ENCODE measurements around the gene PTPRD.

Gene PTPRD

GRCh38 chr9:9631284-9631683 lies 981.5 kb downstream of the PTPRD start:
- no peak overlapping the region for H3K4me3 ChIP-seq (ENCODE audit: low read depth, low read length)
- TF ChIP-seq CTCF (IDR thresholded peaks at IDR 0.05; ENCODE audit: low read depth, low read length) = no peak

GRCh38 chr9:9625248-9625647 lies 987.6 kb downstream of the PTPRD start:
- no peak for TF ChIP-seq CTCF (IDR thresholded peaks at IDR 0.05; ENCODE audit: low read depth, low read length)
- no peak overlapping the region for H3K4me3 ChIP-seq (ENCODE audit: low read depth, low read length)

GRCh38 chr9:9623506-9623905 lies 989.3 kb downstream of the PTPRD start:
- no peak for TF ChIP-seq CTCF (IDR thresholded peaks at IDR 0.05; ENCODE audit: low read depth, low read length)
- no peak overlapping the region for H3K4me3 ChIP-seq (ENCODE audit: low read depth, low read length)

- no peak for TF ChIP-seq CTCF (IDR thresholded peaks at IDR 0.05; ENCODE audit: low read depth, low read length)
- H3K4me3 ChIP-seq (ENCODE audit: low read depth, low read length) = no peak overlapping the region
Measured at GRCh38 chr9:9621355-9621940, 991.4 kb downstream of the PTPRD start.

- no peak for TF ChIP-seq CTCF (IDR thresholded peaks at IDR 0.05; ENCODE audit: low read depth, low read length)
- H3K4me3 ChIP-seq (ENCODE audit: low read depth, low read length) = no peak overlapping the region
Measured at GRCh38 chr9:9620736-9621135, 992.1 kb downstream of the PTPRD start.

GRCh38 chr9:9615086-9615485 lies 997.7 kb downstream of the PTPRD start:
- no peak for TF ChIP-seq CTCF (IDR thresholded peaks at IDR 0.05; ENCODE audit: low read depth, low read length)

GRCh38 chr9:9614607-9615006 lies 998.2 kb downstream of the PTPRD start:
- no peak for TF ChIP-seq CTCF (IDR thresholded peaks at IDR 0.05; ENCODE audit: low read depth, low read length)
- H3K4me3 ChIP-seq (ENCODE audit: low read depth, low read length) = no peak overlapping the region

More at GRCh38 chr9:9615086-9615485, 997.7 kb downstream of the PTPRD start:
- no peak overlapping the region for H3K4me3 ChIP-seq (ENCODE audit: low read depth, low read length)
